HT-29 (cell line): ENCODE measurements around the gene OPRD1. TPM values are rescaled to one million over a fixed set of nuclear protein-coding genes. Genes with fewer than 3 reads are reported as not detected.
"Not testable (repeated sequence)": the region's sequence is repeated elsewhere in the genome, so short reads cannot be mapped to it uniquely, and the experiment has no call there.

Source experiments
- DNase-seq: peaks from one replicate; pipeline ENCODE4 v3.0.0-alpha.2; 2015; ENCODE audit warnings: low spot score
- total RNA-seq: library from RNA; depleted of rRNA; stranded (reverse); fragments of >200 nt; shearing (Covaris generic); gene quantifications from 2 replicates; pipeline ENCODE4 v1.2.3, GENCODE V29; 2014

OPRD1 gene
- total RNA-seq, 1 experiment from 2014 or later: 0.03 TPM

GRCh38 chr1:28801461-28801860 lies 10.5 kb upstream of the OPRD1 start:
- no peak for DNase-seq

- no peak for DNase-seq
These were observed 8.9 kb upstream of the OPRD1 start for GRCh38 chr1:28803051-28803450.

GRCh38 chr1:28803662-28804061 lies 8.3 kb upstream of the OPRD1 start:
- DNase-seq: no peak

GRCh38 chr1:28804071-28804470 lies 7.9 kb upstream of the OPRD1 start:
- no peak for DNase-seq

- DNase-seq: no peak
These were observed 4.9 kb upstream of the OPRD1 start for GRCh38 chr1:28807046-28807445.

- no peak for DNase-seq
These were observed 4.0 kb upstream of the OPRD1 start for GRCh38 chr1:28807986-28808385.

- no peak for DNase-seq
These were observed 603 bp upstream of the OPRD1 start for GRCh38 chr1:28811369-28811765.

- no peak for DNase-seq
These were observed 899 bp downstream of the OPRD1 start for GRCh38 chr1:28812669-28813468.

GRCh38 chr1:28813931-28814465 lies 2.0 kb downstream of the OPRD1 start:
- no peak for DNase-seq

- DNase-seq: no peak
These were observed 3.7 kb downstream of the OPRD1 start for GRCh38 chr1:28815533-28816185.

- no peak for DNase-seq
These were observed 5.2 kb downstream of the OPRD1 start for GRCh38 chr1:28817133-28817532.

- DNase-seq: no peak
These were observed 7.0 kb downstream of the OPRD1 start for GRCh38 chr1:28819020-28819419.

GRCh38 chr1:28822799-28823198 lies 10.8 kb downstream of the OPRD1 start:
- DNase-seq: no peak

- DNase-seq: not testable (repeated sequence)
These were observed 12.1 kb downstream of the OPRD1 start for GRCh38 chr1:28824061-28824460.

- DNase-seq: not testable (repeated sequence)
These were observed 16.4 kb downstream of the OPRD1 start for GRCh38 chr1:28828227-28828858.

GRCh38 chr1:28830814-28831213 lies 18.8 kb downstream of the OPRD1 start:
- DNase-seq: no peak

GRCh38 chr1:28832966-28833365 lies 21.0 kb downstream of the OPRD1 start:
- DNase-seq: no peak

- DNase-seq: no peak
These were observed 21.4 kb downstream of the OPRD1 start for GRCh38 chr1:28833381-28833780.

- no peak for DNase-seq
These were observed 23.3 kb downstream of the OPRD1 start for GRCh38 chr1:28835237-28835650.

GRCh38 chr1:28836421-28836956 lies 24.5 kb downstream of the OPRD1 start:
- DNase-seq: no peak

GRCh38 chr1:28840928-28841544 lies 29.1 kb downstream of the OPRD1 start:
- DNase-seq: no peak
